ENCODE measurements around the gene BBS4.

Gene BBS4

DNA sequence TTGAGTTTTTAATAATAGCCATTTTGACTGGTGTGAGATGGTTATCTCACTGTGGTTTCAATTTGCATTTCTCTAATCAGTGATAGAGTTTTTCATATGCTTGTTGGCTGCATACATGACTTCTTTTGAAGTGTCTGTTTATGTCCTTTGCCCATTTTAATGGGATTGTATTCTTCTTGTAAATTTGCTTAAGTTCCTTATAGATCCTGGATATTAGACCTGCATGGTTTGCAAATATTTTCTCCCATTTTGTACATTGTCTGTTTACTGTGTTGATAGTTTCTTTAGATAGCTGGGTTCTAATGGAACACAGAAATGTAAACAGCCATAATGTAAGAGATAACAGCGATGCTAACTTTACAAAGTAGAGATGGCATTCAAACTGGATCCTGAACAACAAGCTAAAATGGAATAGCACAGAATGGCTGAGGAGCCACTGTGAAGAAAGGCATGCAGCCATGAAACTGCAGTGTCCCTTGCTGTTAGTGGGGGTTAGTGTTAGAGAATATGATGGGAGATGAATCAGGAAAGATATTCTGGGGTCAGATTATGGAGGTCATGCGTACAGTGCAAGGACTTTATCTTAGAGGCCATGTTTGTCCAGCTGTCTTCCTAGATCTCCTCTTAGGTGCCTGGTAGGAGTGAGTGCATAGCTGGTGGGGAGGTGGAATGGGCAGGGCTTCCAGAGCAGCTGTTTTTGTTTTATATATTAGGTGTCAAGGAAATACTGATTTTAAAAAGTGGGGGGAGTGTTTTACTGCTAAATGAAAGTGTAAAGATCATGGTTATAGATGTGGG lies 48.1 kb downstream of the BBS4 start:
- no peak for DNase-seq (ENCODE audit: low spot score)
- no peak for TF ChIP-seq CTCF (conservative IDR thresholded peaks at IDR 0.05; ENCODE audit: low read depth)
- no peak overlapping the region for H3K27ac ChIP-seq
- ChIA-PET POLR2A (ENCODE audit: low non-redundant PET) (no interaction called here), CTCF (interaction anchor here (0.6 kb wide), 1 partner anchor 375 kb away, joined by 3 read pairs; no protein-coding TSS in a partner anchor)

DNA sequence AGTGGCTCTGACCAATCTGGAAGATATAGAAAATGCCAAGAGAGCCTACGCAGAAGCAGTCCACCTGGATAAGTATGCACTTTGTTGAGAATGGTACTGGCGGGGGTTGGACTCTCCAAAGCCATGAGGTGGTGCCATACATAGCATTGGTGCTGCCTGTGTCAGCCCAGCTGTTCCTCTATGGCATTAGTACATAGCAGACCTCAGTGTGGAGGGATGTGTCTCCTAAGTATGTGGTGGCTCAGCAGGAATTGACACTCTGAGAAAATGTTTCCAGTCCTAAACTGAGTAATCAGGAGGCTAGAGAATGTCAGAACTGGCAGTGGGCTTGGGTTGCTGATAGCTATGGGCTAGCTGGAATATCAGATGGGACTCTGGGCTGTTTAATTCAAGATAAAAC lies 49.1 kb downstream of the BBS4 start:
- no peak for DNase-seq (ENCODE audit: low spot score)
- H3K27ac ChIP-seq: no peak overlapping the region
- CTCF ChIA-PET: no interaction called here

GRCh38 chr15:72737061-72737460 lies 51.1 kb downstream of the BBS4 start:
- ChIA-PET POLR2A (ENCODE audit: low non-redundant PET) (no interaction called here), CTCF (interaction anchor here (0.7 to 1.9 kb wide), 2 partner anchors 15 to 270 kb away, joined by 3 to 5 read pairs; no protein-coding TSS in a partner anchor)
- no peak for TF ChIP-seq CTCF (conservative IDR thresholded peaks at IDR 0.05; ENCODE audit: low read depth)

More for the DNA sequence above, 49.1 kb downstream of the BBS4 start:
- POLR2A ChIA-PET (ENCODE audit: low non-redundant PET): no interaction called here
- TF ChIP-seq CTCF (conservative IDR thresholded peaks at IDR 0.05; ENCODE audit: low read depth): no peak

DNA sequence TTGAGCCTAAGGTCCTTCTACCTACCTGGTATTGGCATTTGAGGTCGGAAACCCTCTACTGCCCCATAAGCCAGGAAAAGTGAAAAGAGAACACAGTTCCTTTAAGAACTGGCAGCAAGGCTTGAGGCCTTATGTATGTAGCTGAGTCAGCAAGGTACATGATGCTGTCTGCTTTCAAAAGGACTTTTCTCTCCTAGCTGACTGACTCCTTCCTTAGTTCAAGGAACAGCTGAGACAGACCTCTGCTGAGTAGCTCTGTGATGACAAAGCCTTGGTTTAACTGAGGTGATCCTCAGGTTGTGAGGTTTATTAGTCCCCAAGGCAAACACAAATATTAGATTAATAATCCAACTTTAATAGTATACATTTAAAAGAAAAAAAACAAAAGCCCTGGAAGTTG lies 51.7 kb downstream of the BBS4 start:
- CTCF ChIA-PET: interaction anchor here (0.7 kb wide), 1 partner anchor 62 kb away, joined by 3 read pairs; no protein-coding TSS in a partner anchor
- POLR2A ChIA-PET (ENCODE audit: low non-redundant PET): no interaction called here
- no peak for TF ChIP-seq CTCF (conservative IDR thresholded peaks at IDR 0.05; ENCODE audit: low read depth)
- DNase-seq (ENCODE audit: low spot score): no peak
- no peak overlapping the region for H3K27ac ChIP-seq

More at GRCh38 chr15:72737061-72737460, 51.1 kb downstream of the BBS4 start:
- DNase-seq (ENCODE audit: low spot score): no peak
- no peak overlapping the region for H3K27ac ChIP-seq

GRCh38 chr15:72740219-72740618 lies 54.2 kb downstream of the BBS4 start:
- POLR2A ChIA-PET (ENCODE audit: low non-redundant PET): no interaction called here
- no peak for TF ChIP-seq CTCF (conservative IDR thresholded peaks at IDR 0.05; ENCODE audit: low read depth)
- no peak for DNase-seq (ENCODE audit: low spot score)
- CTCF ChIA-PET: interaction anchor here (1.2 kb wide), 1 partner anchor 18 kb away, joined by 4 read pairs; no protein-coding TSS in a partner anchor
- H3K27ac ChIP-seq: no peak overlapping the region

DNA sequence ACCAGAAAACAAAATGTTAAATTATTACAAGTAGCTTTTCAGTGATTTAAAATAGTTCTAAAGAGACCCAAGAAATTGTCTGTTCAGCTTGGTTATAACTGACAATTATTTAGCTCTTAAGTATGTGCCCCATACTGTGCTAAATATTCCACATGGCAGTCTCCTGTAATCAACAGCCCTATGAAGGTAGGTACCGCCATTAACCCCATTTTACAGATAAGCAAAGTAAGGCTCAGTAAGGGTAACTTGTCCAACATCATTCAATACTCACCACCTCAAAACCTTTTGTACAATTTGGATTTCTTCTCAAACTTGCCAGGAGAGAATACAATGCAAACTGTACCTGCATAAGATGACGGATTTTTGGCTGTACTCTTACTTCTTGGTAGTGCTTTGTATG lies 63.7 kb downstream of the BBS4 start:
- ChIA-PET CTCF (interaction anchor here (0.6 to 1.1 kb wide), 2 partner anchors 28 to 435 kb away, joined by 3 read pairs; no protein-coding TSS in a partner anchor), POLR2A (ENCODE audit: low non-redundant PET) (no interaction called here)
- no peak for DNase-seq (ENCODE audit: low spot score)
- TF ChIP-seq CTCF (conservative IDR thresholded peaks at IDR 0.05; ENCODE audit: low read depth): no peak
- H3K27ac ChIP-seq: no peak overlapping the region

Measured in RWPE1 (cell line).